HG02642 (cell line): ENCODE results near the gene COPS9.

Source experiments
- ATAC-seq: cut with Tn5 transposase; IDR thresholded peaks from one replicate; pipeline ENCODE4 v1.9.1; 2021; ENCODE audit warnings: mild to moderate bottlenecking; ENCODE audit not compliant: unreplicated experiment, poor library complexity

The COPS9 gene

GRCh38 chr2:240136013-240136670, at the start of gene COPS9:
COPS9 (minus strand) TSS chr2:240136305; CDS start chr2:240136284, 21 bp downstream.
- peak; percentile 91 for ATAC-seq

- no peak for ATAC-seq
Measured at GRCh38 chr2:240184656-240185055, 48.6 kb upstream of the COPS9 start.

- no peak for ATAC-seq
Measured at GRCh38 chr2:240183875-240184590, 47.9 kb upstream of the COPS9 start.

- ATAC-seq: no peak
Measured at GRCh38 chr2:240183006-240183874, 47.1 kb upstream of the COPS9 start.

- ATAC-seq: no peak
Measured at GRCh38 chr2:240182476-240182875, 46.4 kb upstream of the COPS9 start.

- ATAC-seq: no peak
Measured at GRCh38 chr2:240182001-240182400, 45.9 kb upstream of the COPS9 start.

- no peak for ATAC-seq
Measured at GRCh38 chr2:240179941-240180666, 44.0 kb upstream of the COPS9 start.

- no peak for ATAC-seq
Measured at GRCh38 chr2:240179186-240179815, 43.2 kb upstream of the COPS9 start.

GRCh38 chr2:240178564-240178963, 42.5 kb upstream of the COPS9 start:
- ATAC-seq: no peak

- ATAC-seq: no peak
Measured at GRCh38 chr2:240174496-240174895, 38.4 kb upstream of the COPS9 start.

- ATAC-seq: no peak
Measured at GRCh38 chr2:240172071-240172895, 36.2 kb upstream of the COPS9 start.

GRCh38 chr2:240170883-240171282, 34.8 kb upstream of the COPS9 start:
- no peak for ATAC-seq

GRCh38 chr2:240170354-240170735, 34.2 kb upstream of the COPS9 start:
- no peak for ATAC-seq

- no peak for ATAC-seq
Measured at GRCh38 chr2:240169486-240170353, 33.6 kb upstream of the COPS9 start.

- no peak for ATAC-seq
Measured at GRCh38 chr2:240168546-240169361, 32.6 kb upstream of the COPS9 start.

- ATAC-seq: no peak
Measured at GRCh38 chr2:240168041-240168440, 31.9 kb upstream of the COPS9 start.

- no peak for ATAC-seq
Measured at GRCh38 chr2:240167588-240167880, 31.4 kb upstream of the COPS9 start.
